Osteoblast (primary cell): ENCODE data around the gene APOC1. TPM values are rescaled to one million over a fixed set of nuclear protein-coding genes. Genes with fewer than 3 reads are reported as not detected.
A peak's percentile ranks its signal among the peaks of the same experiment; 100 is the strongest.

Experiments
- DNase-seq: peaks from one replicate; pipeline ENCODE4 v3.0.0; 2011; ENCODE audit warnings: low spot score, mixed read lengths; ENCODE audit not compliant: insufficient read length; ENCODE audit errors: missing footprints
- H2AFZ ChIP-seq: 2 replicates; pipeline ENCODE4 v1.6.0; 2011; ENCODE audit warnings: mild to moderate bottlenecking, low read length
- H3K27ac ChIP-seq: 2 replicates; pipeline ENCODE4 v1.5.1; 2011; ENCODE audit warnings: mild to moderate bottlenecking, low read depth, low read length, moderate library complexity
- H3K27me3 ChIP-seq: 2 replicates; pipeline ENCODE4 v1.6.0; 2012; ENCODE audit warnings: mild to moderate bottlenecking, control low read depth, inconsistent platforms, low read length, moderate library complexity; ENCODE audit not compliant: insufficient read depth
- H3K36me3 ChIP-seq: 2 replicates; pipeline ENCODE4 v1.5.1; 2011; ENCODE audit warnings: mild to moderate bottlenecking, low read length, control low read depth, moderate library complexity; ENCODE audit not compliant: insufficient read depth
- H3K4me1 ChIP-seq: 2 replicates; pipeline ENCODE4 v1.5.1; 2011; ENCODE audit warnings: mild to moderate bottlenecking, low read length, control low read depth, moderate library complexity; ENCODE audit not compliant: insufficient read depth
- H3K4me2 ChIP-seq: 2 replicates; pipeline ENCODE4 v1.6.0; 2011; ENCODE audit warnings: mild to moderate bottlenecking, low read length; ENCODE audit not compliant: insufficient read depth
- H3K4me3 ChIP-seq: fragments of 200-600 bp; sonication (generic); 3 replicates; pipeline ENCODE4 v1.5.1; 2012; ENCODE audit warnings: mild to moderate bottlenecking, low read length, inconsistent platforms; ENCODE audit not compliant: insufficient read depth
- H3K79me2 ChIP-seq: 2 replicates; pipeline ENCODE4 v1.6.0; 2012; ENCODE audit warnings: mild to moderate bottlenecking, low read length, control low read depth, inconsistent platforms; ENCODE audit not compliant: insufficient read depth
- H3K9me3 ChIP-seq: 2 replicates; pipeline ENCODE4 v1.5.1; 2011; ENCODE audit warnings: low read depth, low read length, control low read depth
- H4K20me1 ChIP-seq: 2 replicates; pipeline ENCODE4 v1.6.0; 2012; ENCODE audit warnings: mild to moderate bottlenecking, low read length, control low read depth; ENCODE audit not compliant: insufficient read depth
- CTCF ChIP-seq: IDR thresholded peaks from 2 replicates; pipeline ENCODE4 v1.5.1; 2011; ENCODE audit warnings: mild to moderate bottlenecking, low read depth, low read length, moderate library complexity; ENCODE audit errors: extremely low read depth
- total RNA-seq: library from RNA; depleted of rRNA; stranded (reverse); fragments of >200 nt; gene quantifications from 2 replicates; pipeline ENCODE4 v1.2.3, GENCODE V29; 2012

The APOC1 gene
- total RNA-seq, 1 donor: 1.4 TPM

GRCh38 chr19:44958090-44958489, 43.7 kb downstream of the APOC1 start:
- H3K4me1 ChIP-seq: peaks cover 16% of the 10 kb centered on the region
- H4K20me1 ChIP-seq: peaks cover 62% of the 10 kb centered on the region
- H2AFZ ChIP-seq: no peak overlapping the region

GRCh38 chr19:44959691-44960090, 45.3 kb downstream of the APOC1 start:
- H3K27me3 ChIP-seq: no peaks in the 10 kb centered on the region
- no peak overlapping the region for H3K4me3 ChIP-seq
- H3K4me2 ChIP-seq: no peak overlapping the region
- peaks cover 82% of the 10 kb centered on the region for H3K79me2 ChIP-seq
- H3K36me3 ChIP-seq: peaks cover 11% of the 10 kb centered on the region
- H3K4me1 ChIP-seq: peaks cover 9% of the 10 kb centered on the region
- no peak for TF ChIP-seq CTCF
- H3K27ac ChIP-seq: no peak overlapping the region
- DNase-seq: no peak
- no peaks in the 10 kb centered on the region for H3K9me3 ChIP-seq
- H4K20me1 ChIP-seq: peaks cover 65% of the 10 kb centered on the region
- H2AFZ ChIP-seq: no peak overlapping the region

More at GRCh38 chr19:44958090-44958489, 43.7 kb downstream of the APOC1 start:
- Histone ChIP-seq H3K4me2 (no peak overlapping the region), H3K4me3 (no peak overlapping the region), H3K27ac (no peak overlapping the region), H3K79me2 (peaks cover 79% of the 10 kb centered on the region), H3K27me3 (no peaks in the 10 kb centered on the region), H3K36me3 (peaks cover 7% of the 10 kb centered on the region), H3K9me3 (no peaks in the 10 kb centered on the region)
- no peak for TF ChIP-seq CTCF
- DNase-seq: no peak

GRCh38 chr19:44960906-44961728, 46.7 kb downstream of the APOC1 start:
- H3K27ac ChIP-seq: no peak overlapping the region
- H3K4me1 ChIP-seq: peaks cover 5% of the 10 kb centered on the region
- TF ChIP-seq CTCF: no peak
- no peaks in the 10 kb centered on the region for H3K27me3 ChIP-seq
- DNase-seq: peak; percentile 47
- peaks cover 74% of the 10 kb centered on the region for H3K79me2 ChIP-seq
- no peak overlapping the region for H3K4me2 ChIP-seq
- no peaks in the 10 kb centered on the region for H3K9me3 ChIP-seq
- H3K36me3 ChIP-seq: peaks cover 17% of the 10 kb centered on the region
- H3K4me3 ChIP-seq: no peak overlapping the region
- H2AFZ ChIP-seq: no peak overlapping the region
- peaks cover 58% of the 10 kb centered on the region for H4K20me1 ChIP-seq

GRCh38 chr19:44961821-44962220, 47.4 kb downstream of the APOC1 start:
- DNase-seq: peak; percentile 56
- Histone ChIP-seq H3K27ac (no peak overlapping the region), H3K4me2 (no peak overlapping the region), H4K20me1 (peaks cover 51% of the 10 kb centered on the region), H3K4me3 (no peak overlapping the region), H3K36me3 (peaks cover 21% of the 10 kb centered on the region), H3K79me2 (peaks cover 67% of the 10 kb centered on the region), H2AFZ (no peak overlapping the region), H3K9me3 (no peaks in the 10 kb centered on the region), H3K4me1 (no peaks in the 10 kb centered on the region), H3K27me3 (no peaks in the 10 kb centered on the region)
- TF ChIP-seq CTCF: no peak
